GM23338 (cell line): ENCODE data around the gene ARHGEF2. TPM values are rescaled to one million over a fixed set of nuclear protein-coding genes. Genes with fewer than 3 reads are reported as not detected.

Source experiments
- ATAC-seq: fragments of 200-7000 bp; cut with Tn5 transposase; 3 replicates; pipeline ENCODE4 v1.9.1; 2020
- DNase-seq: peaks from one replicate; pipeline ENCODE4 v3.0.0-alpha.2; 2015; ENCODE audit warnings: low spot score
- H2AFZ ChIP-seq: fragments of 200-600 bp; sonication (generic); 2 replicates; pipeline ENCODE4 v1.8.0; 2016; ENCODE audit warnings: antibody characterized with exemption, mild to moderate bottlenecking, moderate library complexity
- H3F3A ChIP-seq: fragments of 200-600 bp; sonication (generic); replicated peaks from 2 replicates; pipeline ENCODE4 v1.8.0; 2017; ENCODE audit warnings: antibody characterized with exemption, mixed run types, low read depth
- H3K27ac ChIP-seq: fragments of 200-600 bp; sonication (generic); 2 replicates; pipeline ENCODE4 v1.6.1; 2016; ENCODE audit warnings: low read depth
- H3K27me3 ChIP-seq: fragments of 200-600 bp; sonication (generic); 2 replicates; pipeline ENCODE4 v1.8.0; 2016; ENCODE audit warnings: mild to moderate bottlenecking, mixed run types, moderate library complexity; ENCODE audit not compliant: insufficient read depth
- H3K36me3 ChIP-seq: fragments of 200-600 bp; sonication (generic); 2 replicates; pipeline ENCODE4 v1.8.0; 2016; ENCODE audit warnings: mild to moderate bottlenecking; ENCODE audit not compliant: insufficient read depth
- H3K4me1 ChIP-seq: fragments of 200-600 bp; sonication (generic); 2 replicates; pipeline ENCODE4 v1.8.0; 2016; ENCODE audit warnings: mild to moderate bottlenecking, moderate library complexity; ENCODE audit not compliant: insufficient read depth
- H3K4me2 ChIP-seq: fragments of 200-600 bp; sonication (generic); 2 replicates; pipeline ENCODE4 v1.7.1; 2017; ENCODE audit warnings: mixed run types
- H3K4me3 ChIP-seq: fragments of 200-600 bp; sonication (generic); 2 replicates; pipeline ENCODE4 v1.6.1; 2016; ENCODE audit warnings: mixed run types
- H3K79me2 ChIP-seq: fragments of 200-600 bp; sonication (generic); replicated peaks from 2 replicates; pipeline ENCODE4 v1.8.0; 2017; ENCODE audit warnings: mild to moderate bottlenecking; ENCODE audit not compliant: insufficient read depth
- H3K9me2 ChIP-seq: fragments of 200-600 bp; sonication (generic); 2 replicates; pipeline ENCODE4 v1.8.0; 2017; ENCODE audit not compliant: insufficient read depth
- H4K20me1 ChIP-seq: fragments of 200-600 bp; sonication (generic); replicated peaks from 2 replicates; pipeline ENCODE4 v1.8.0; 2017; ENCODE audit warnings: mild to moderate bottlenecking; ENCODE audit not compliant: insufficient read depth
- H3K27ac Mint-ChIP-seq: 2 replicates; pipeline ENCODE4 v1.8.0; 2020; ENCODE audit warnings: inconsistent platforms, mild to moderate bottlenecking, moderate library complexity, mixed read lengths
- H3K27me3 Mint-ChIP-seq: 3 replicates; pipeline ENCODE4 v1.8.0; 2022; ENCODE audit warnings: low read depth, mild to moderate bottlenecking, moderate library complexity, mixed read lengths, inconsistent platforms; ENCODE audit not compliant: insufficient read depth, poor library complexity
- H3K36me3 Mint-ChIP-seq: 3 replicates; pipeline ENCODE4 v1.8.0; 2021; ENCODE audit warnings: low read depth, mild to moderate bottlenecking, inconsistent platforms, moderate library complexity, mixed read lengths
- H3K4me1 Mint-ChIP-seq: 3 replicates; pipeline ENCODE4 v1.8.0; 2020; ENCODE audit warnings: mild to moderate bottlenecking, inconsistent platforms, mixed read lengths
- H3K4me3 Mint-ChIP-seq: 3 replicates; pipeline ENCODE4 v1.8.0; 2021; ENCODE audit warnings: moderate library complexity, mild to moderate bottlenecking, inconsistent platforms, mixed read lengths
- H3K9me3 Mint-ChIP-seq: 3 replicates; pipeline ENCODE4 v1.8.0; 2020; ENCODE audit warnings: moderate library complexity, mild to moderate bottlenecking, inconsistent platforms, mixed read lengths
- EZH2 ChIP-seq: fragments of 200-600 bp; sonication (generic); IDR thresholded peaks from one replicate; pipeline ENCODE4 v1.8.0; 2017; ENCODE audit warnings: antibody characterized with exemption, mild to moderate bottlenecking, low read depth; ENCODE audit not compliant: unreplicated experiment
- EZH2phosphoT487 ChIP-seq: fragments of 200-600 bp; sonication (generic); IDR thresholded peaks from one replicate; pipeline ENCODE4 v1.8.1; 2018; ENCODE audit warnings: antibody characterized with exemption; ENCODE audit not compliant: unreplicated experiment
- JUNB ChIP-seq: IDR thresholded peaks from one replicate; pipeline ENCODE4 v1.6.1; 2016; ENCODE audit warnings: antibody characterized with exemption; ENCODE audit not compliant: unreplicated experiment
- NANOG ChIP-seq: IDR thresholded peaks from 2 replicates; pipeline ENCODE4 v1.6.1; 2016; ENCODE audit warnings: antibody characterized with exemption, borderline replicate concordance
- POLR2AphosphoS5 ChIP-seq: IDR thresholded peaks from 2 replicates; pipeline ENCODE4 v1.6.1; 2016; ENCODE audit warnings: antibody characterized with exemption, low read depth
- ZNF114 ChIP-seq: fragments of 250-450 bp; sonication (Bioruptor Pico); IDR thresholded peaks from 2 replicates; pipeline ENCODE4 v1.5.0; 2020; ENCODE audit warnings: mild to moderate bottlenecking, moderate library complexity
- ZNF331 ChIP-seq: fragments of 250-450 bp; sonication (Bioruptor Pico); IDR thresholded peaks from 2 replicates; pipeline ENCODE4 v1.5.0; 2020; ENCODE audit warnings: low read depth, mild to moderate bottlenecking, moderate library complexity
- ZNF462 ChIP-seq: fragments of 250-450 bp; sonication (Bioruptor Pico); IDR thresholded peaks from 2 replicates; pipeline ENCODE4 v1.5.0; 2020; ENCODE audit warnings: mild to moderate bottlenecking, moderate library complexity
- polyA plus RNA-seq: library from polyadenylated mRNA; unstranded; fragments of >200 nt; fragmentation: Nextera tagmentation; extraction: Ambion mirVana; gene quantifications from 2 replicates; pipeline ENCODE4 v1.2.1, GENCODE V29; 2016
- total RNA-seq: library from RNA; depleted of rRNA; stranded (reverse); fragments of >200 nt; shearing (Covaris generic); gene quantifications from 2 replicates; pipeline ENCODE4 v1.2.3, GENCODE V29; 2014
- TF ChIP-seq, protein P1 (sequence below): IDR thresholded peaks from one replicate; pipeline ENCODE4 v1.6.1; 2018; ENCODE audit warnings: antibody characterized with exemption; ENCODE audit not compliant: unreplicated experiment

The ARHGEF2 gene
- total and polyA plus RNA-seq, 2 experiments from 2014 or later: 23.0 to 87.6 TPM

- TF ChIP-seq, protein P1, sequence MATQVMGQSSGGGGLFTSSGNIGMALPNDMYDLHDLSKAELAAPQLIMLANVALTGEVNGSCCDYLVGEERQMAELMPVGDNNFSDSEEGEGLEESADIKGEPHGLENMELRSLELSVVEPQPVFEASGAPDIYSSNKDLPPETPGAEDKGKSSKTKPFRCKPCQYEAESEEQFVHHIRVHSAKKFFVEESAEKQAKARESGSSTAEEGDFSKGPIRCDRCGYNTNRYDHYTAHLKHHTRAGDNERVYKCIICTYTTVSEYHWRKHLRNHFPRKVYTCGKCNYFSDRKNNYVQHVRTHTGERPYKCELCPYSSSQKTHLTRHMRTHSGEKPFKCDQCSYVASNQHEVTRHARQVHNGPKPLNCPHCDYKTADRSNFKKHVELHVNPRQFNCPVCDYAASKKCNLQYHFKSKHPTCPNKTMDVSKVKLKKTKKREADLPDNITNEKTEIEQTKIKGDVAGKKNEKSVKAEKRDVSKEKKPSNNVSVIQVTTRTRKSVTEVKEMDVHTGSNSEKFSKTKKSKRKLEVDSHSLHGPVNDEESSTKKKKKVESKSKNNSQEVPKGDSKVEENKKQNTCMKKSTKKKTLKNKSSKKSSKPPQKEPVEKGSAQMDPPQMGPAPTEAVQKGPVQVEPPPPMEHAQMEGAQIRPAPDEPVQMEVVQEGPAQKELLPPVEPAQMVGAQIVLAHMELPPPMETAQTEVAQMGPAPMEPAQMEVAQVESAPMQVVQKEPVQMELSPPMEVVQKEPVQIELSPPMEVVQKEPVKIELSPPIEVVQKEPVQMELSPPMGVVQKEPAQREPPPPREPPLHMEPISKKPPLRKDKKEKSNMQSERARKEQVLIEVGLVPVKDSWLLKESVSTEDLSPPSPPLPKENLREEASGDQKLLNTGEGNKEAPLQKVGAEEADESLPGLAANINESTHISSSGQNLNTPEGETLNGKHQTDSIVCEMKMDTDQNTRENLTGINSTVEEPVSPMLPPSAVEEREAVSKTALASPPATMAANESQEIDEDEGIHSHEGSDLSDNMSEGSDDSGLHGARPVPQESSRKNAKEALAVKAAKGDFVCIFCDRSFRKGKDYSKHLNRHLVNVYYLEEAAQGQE: no peak
- no peak for TF ChIP-seq JUNB
Measured at GRCh38 chr1:155976913-155977689, 1.2 kb downstream of the ARHGEF2 start (continued).

DNA sequence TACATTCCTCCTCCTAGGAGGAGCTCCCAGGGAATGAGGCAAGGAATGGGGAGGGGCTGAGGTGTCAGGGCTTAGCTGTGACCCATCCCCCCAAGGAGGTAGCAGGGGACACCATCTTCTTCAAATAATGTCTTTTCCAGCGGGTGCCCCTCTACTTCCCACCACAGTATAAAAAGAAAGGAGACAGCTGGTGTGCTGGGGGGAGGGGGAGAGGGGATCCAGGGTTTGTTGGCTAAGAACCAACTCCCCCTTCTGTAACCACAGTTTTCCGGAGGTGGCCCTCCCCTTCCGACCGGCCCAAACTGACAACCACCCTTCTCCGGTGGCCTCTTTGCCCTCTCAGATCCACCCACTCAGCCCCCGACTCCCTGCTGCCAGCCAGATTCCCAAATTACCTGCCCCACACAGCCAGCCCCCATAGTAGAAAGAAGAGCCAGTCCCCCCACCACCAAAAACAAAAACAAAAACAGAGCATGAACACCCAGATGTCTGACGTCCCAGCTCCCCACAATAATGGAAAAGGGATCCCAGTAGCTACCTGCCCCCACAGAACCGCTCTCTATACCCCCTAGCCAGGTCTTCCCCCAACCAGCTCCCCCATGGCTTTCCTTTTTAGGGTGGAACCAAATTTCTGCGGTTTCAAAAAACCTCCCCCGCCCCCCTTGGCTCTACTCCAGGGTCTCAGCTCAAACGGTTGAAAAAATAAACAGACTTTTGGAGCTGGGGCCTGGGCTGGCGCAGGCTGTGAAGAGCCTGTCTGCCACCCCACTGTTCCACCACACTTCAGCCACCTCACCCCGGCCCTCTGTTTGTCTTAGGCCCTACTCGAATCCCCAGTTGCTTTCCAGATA, 2.1 kb downstream of the ARHGEF2 start:
- H3K9me3 Mint-ChIP-seq: no peaks in the 10 kb centered on the region
- peak; percentile 23 for ATAC-seq
- H3K27ac Mint-ChIP-seq: peak overlapping the region; percentile 31
- H3K27me3 Mint-ChIP-seq: peaks cover 28% of the 10 kb centered on the region
- H3K4me1 ChIP-seq: peaks cover 63% of the 10 kb centered on the region
- peak overlapping the region; percentile 82 for H3K4me2 ChIP-seq
- H3K4me3 Mint-ChIP-seq: peak overlapping the region; percentile 84
- H3K4me3 ChIP-seq: peak overlapping the region; percentile 96
- peaks cover 9% of the 10 kb centered on the region for H3K36me3 Mint-ChIP-seq
- H3K27me3 ChIP-seq: no peaks in the 10 kb centered on the region
- H3F3A ChIP-seq: peaks cover 22% of the 10 kb centered on the region
- peak; percentile 88 for DNase-seq
- no peak overlapping the region for H2AFZ ChIP-seq
- no peak overlapping the region for H3K27ac ChIP-seq
- no peaks in the 10 kb centered on the region for H3K9me2 ChIP-seq
- H3K36me3 ChIP-seq: no peaks in the 10 kb centered on the region
- peaks cover 65% of the 10 kb centered on the region for H3K79me2 ChIP-seq
- peaks cover 46% of the 10 kb centered on the region for H4K20me1 ChIP-seq
- H3K4me1 Mint-ChIP-seq: peaks cover 72% of the 10 kb centered on the region
- no peak for TF ChIP-seq EZH2phosphoT487
- TF ChIP-seq, protein P1: no peak
- no peak for TF ChIP-seq ZNF462 (CRISPR knock-in tag)
- no peak for TF ChIP-seq POLR2AphosphoS5
- TF ChIP-seq EZH2: no peak
- no peak for TF ChIP-seq NANOG
- TF ChIP-seq ZNF331 (CRISPR knock-in tag): no peak
- no peak for TF ChIP-seq ZNF114 (CRISPR knock-in tag)
- no peak for TF ChIP-seq JUNB
